Panc1 (cell line): ENCODE data around the gene IPMK.

Experiments
- CTCF ChIP-seq: fragments of 450-650 bp; IDR thresholded peaks from 2 replicates; pipeline ENCODE4 v1.5.1; 2017; ENCODE audit warnings: mild to moderate bottlenecking
- POLR2AphosphoS5 ChIP-seq: IDR thresholded peaks from 2 replicates; pipeline ENCODE4 v1.6.1; 2012; ENCODE audit warnings: mild to moderate bottlenecking, low read depth, low read length, moderate library complexity
- REST ChIP-seq, 2 experiments: IDR thresholded peaks; 2 replicates each; pipeline ENCODE4 v1.6.1; 2011 to 2012; ENCODE audit warnings: low read depth in 2 of 2, control low read depth in 1 of 2, low read length in 1 of 2, mild to moderate bottlenecking in 1 of 2, moderate library complexity in 1 of 2; ENCODE audit not compliant: insufficient read depth in 1 of 2

- TF ChIP-seq REST (IDR thresholded peaks at IDR 0.05; ENCODE audit: insufficient read depth in 1 of 2, low read depth in 2 of 2, low read length in 1 of 2) (no peak), CTCF (no peak), POLR2AphosphoS5 (no peak)
Observed at GRCh38 chr10:58278962-58279307, 11.2 kb upstream of the IPMK start.
